ENCODE results near the gene JPH3.

DNA sequence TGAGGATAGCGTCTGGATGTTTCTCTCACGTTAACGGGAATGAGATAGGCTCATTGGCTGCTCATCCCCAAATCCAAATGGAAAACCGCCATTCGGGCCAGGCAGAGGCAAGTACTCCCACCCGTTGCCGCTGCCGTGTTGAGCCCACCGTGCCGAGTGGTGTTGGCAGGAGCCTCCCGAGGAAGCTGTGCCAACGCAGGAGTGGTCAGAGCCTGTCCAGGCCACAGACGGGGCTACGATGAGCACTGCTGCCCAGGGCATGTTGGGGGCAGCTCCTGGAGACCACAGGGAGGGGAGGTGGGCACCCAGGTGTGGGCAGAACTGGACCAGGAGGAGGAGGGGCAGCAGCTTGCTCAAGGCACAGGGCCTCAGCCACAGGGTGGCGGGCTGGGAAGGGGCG lies 91.5 kb downstream of the JPH3 start:
- no peak for TF ChIP-seq POLR2A (IDR thresholded peaks at IDR 0.05; ENCODE audit: low read length)
- TF ChIP-seq GATA1 (IDR thresholded peaks at IDR 0.05; ENCODE audit: low read depth, low read length): no peak
